Small intestine (tissue), 7 donors: ENCODE data around the gene SS18L1. TPM values are rescaled to one million over a fixed set of nuclear protein-coding genes. Genes with fewer than 3 reads are reported as not detected.

ENCODE experiments used
- DNase-seq, 2 donors: peaks; one replicate each; pipeline versions ENCODE4 v3.0.0 to v3.0.0-alpha.2; 2013
- FAIRE-seq: peaks from 2 replicates; lab custom pipeline; 2012; peaks lifted over from hg19 to GRCh38; lab: Jason Lieb, UNC
- H3K27ac ChIP-seq, 3 donors: one replicate each; pipeline ENCODE4 v1.5.1; 2013; ENCODE audit warnings: low read length in 2 of 3, mild to moderate bottlenecking in 2 of 3, control low read depth in 1 of 3, inconsistent platforms in 1 of 3, low read depth in 1 of 3, moderate library complexity in 1 of 3
- H3K27me3 ChIP-seq, 3 donors: one replicate each; pipeline ENCODE4 v1.6.1; 2013; ENCODE audit warnings: low read length in 3 of 3, inconsistent platforms in 1 of 3; ENCODE audit not compliant: control insufficient read depth in 3 of 3, insufficient read depth in 3 of 3
- H3K36me3 ChIP-seq, 3 donors: one replicate each; pipeline ENCODE4 v1.6.1; 2013; ENCODE audit warnings: low read length in 3 of 3, inconsistent platforms in 1 of 3, low read depth in 1 of 3, mild to moderate bottlenecking in 1 of 3, moderate library complexity in 1 of 3; ENCODE audit not compliant: control insufficient read depth in 3 of 3, insufficient read depth in 2 of 3
- H3K4me1 ChIP-seq, 3 donors: one replicate each; pipeline ENCODE4 v1.6.1; 2013; ENCODE audit warnings: low read length in 2 of 3, inconsistent platforms in 1 of 3, low read depth in 1 of 3, mild to moderate bottlenecking in 1 of 3, moderate library complexity in 1 of 3; ENCODE audit not compliant: control insufficient read depth in 3 of 3, insufficient read depth in 2 of 3
- H3K4me3 ChIP-seq, 3 donors: one replicate each; pipeline ENCODE4 v1.5.1; 2013; ENCODE audit warnings: low read length in 3 of 3, control low read depth in 1 of 3, inconsistent platforms in 1 of 3, low read depth in 1 of 3, mild to moderate bottlenecking in 1 of 3, moderate library complexity in 1 of 3
- H3K9me3 ChIP-seq, 2 donors: one replicate each; pipeline ENCODE4 v1.6.1; 2013; ENCODE audit warnings: low read depth in 1 of 2, low read length in 1 of 2; ENCODE audit not compliant: control insufficient read depth in 2 of 2, insufficient read depth in 1 of 2
- WGBS, 3 donors: extraction: QIAGEN DNeasy Blood & Tissue Kit; methylation state at CpG; one replicate each; pipeline ENCODE4 v1.1.7; 2013; 5-methylcytosine and 5-hydroxymethylcytosine counted together
- polyA plus RNA-seq, 4 donors: library from polyadenylated mRNA; stranded (reverse) in 3 of 4; unstranded in 1 of 4; fragments of 200-250 nt in 3 of 4; fragments of 120-200 nt in 1 of 4; gene quantifications; one replicate each; pipeline versions ENCODE4 v1.2.1 to v1.2.3, GENCODE V29; 2013
- donor health status: healthy with polysubstance abuse.
- donor health status: control.
- donor health status: control.
- donor health status: Bipolar disorder and iron deficiency.
- donor health status: healthy.

The SS18L1 gene
- polyA plus RNA-seq, 4 donors = 7.5 to 17.5 (median 11.3) TPM

DNA sequence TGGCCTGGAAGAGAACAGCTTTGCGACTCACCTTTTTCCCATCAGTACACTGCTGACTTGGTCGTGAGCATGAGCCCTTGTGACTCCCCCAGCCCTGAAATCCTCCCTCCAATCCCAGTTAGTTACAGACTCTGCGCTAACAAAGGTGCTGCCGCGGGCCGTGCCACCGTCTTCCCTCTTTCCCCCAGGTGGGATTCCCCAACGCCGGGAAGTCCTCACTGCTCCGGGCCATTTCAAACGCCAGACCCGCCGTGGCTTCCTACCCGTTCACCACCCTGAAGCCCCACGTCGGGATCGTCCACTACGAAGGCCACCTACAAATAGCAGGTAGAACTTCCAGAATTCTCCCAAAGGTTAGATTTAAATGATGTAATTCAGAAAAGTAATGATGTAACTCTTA, 55.4 kb downstream of the SS18L1 start:
- peaks cover 24 to 61% (median 26%) of the 10 kb centered on the region in 3 donors for H3K36me3 ChIP-seq
- no peak overlapping the region for H3K27ac ChIP-seq
- no peak for FAIRE-seq
- no peaks in the 10 kb centered on the region for H3K9me3 ChIP-seq
- no peak for DNase-seq
- H3K4me3 ChIP-seq = no peak overlapping the region
- 97 to 98% (median 97%) methylated on average over 18 of the region's 18 CpGs for WGBS, 3 donors
- no peaks in the 10 kb centered on the region for H3K27me3 ChIP-seq
- H3K4me1 ChIP-seq = no peaks in the 10 kb centered on the region

DNA sequence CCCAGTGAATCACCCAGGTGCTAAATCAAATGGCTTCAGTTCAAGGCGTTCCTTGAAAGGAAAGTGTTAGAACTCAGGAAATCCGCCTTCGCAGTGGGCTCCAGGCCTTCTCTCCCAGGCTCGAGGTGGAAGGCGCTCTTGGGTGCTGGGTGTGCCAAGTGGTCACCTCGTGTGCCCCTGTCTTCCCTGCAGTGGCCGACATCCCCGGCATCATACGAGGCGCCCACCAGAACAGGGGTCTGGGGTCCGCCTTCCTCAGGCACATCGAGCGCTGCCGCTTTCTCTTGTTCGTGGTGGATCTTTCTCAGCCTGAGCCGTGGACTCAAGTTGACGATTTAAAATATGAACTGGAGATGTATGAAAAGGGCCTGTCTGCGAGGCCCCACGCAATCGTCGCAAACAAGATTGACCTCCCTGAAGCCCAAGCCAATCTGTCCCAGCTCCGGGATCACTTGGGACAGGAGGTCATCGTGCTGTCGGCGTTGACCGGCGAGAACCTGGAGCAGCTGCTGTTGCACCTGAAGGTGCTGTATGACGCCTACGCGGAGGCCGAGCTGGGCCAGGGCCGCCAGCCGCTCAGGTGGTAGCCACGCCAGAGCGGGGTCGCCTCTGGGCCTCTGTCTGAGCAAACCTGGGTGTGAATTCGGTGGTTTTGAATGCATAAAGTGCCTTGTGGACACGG, 57.1 kb downstream of the SS18L1 start:
- DNase-seq = no peak
- Histone ChIP-seq H3K9me3 (no peaks in the 10 kb centered on the region), H3K27me3 (no peaks in the 10 kb centered on the region), H3K27ac (no peak overlapping the region), H3K4me1 (no peaks in the 10 kb centered on the region), H3K36me3 (peaks cover 24 to 55% (median 24%) of the 10 kb centered on the region in 3 donors), H3K4me3 (no peak overlapping the region)
- WGBS, 3 donors = 96% methylated on average over 38 of the region's 38 CpGs
- FAIRE-seq = no peak

DNA sequence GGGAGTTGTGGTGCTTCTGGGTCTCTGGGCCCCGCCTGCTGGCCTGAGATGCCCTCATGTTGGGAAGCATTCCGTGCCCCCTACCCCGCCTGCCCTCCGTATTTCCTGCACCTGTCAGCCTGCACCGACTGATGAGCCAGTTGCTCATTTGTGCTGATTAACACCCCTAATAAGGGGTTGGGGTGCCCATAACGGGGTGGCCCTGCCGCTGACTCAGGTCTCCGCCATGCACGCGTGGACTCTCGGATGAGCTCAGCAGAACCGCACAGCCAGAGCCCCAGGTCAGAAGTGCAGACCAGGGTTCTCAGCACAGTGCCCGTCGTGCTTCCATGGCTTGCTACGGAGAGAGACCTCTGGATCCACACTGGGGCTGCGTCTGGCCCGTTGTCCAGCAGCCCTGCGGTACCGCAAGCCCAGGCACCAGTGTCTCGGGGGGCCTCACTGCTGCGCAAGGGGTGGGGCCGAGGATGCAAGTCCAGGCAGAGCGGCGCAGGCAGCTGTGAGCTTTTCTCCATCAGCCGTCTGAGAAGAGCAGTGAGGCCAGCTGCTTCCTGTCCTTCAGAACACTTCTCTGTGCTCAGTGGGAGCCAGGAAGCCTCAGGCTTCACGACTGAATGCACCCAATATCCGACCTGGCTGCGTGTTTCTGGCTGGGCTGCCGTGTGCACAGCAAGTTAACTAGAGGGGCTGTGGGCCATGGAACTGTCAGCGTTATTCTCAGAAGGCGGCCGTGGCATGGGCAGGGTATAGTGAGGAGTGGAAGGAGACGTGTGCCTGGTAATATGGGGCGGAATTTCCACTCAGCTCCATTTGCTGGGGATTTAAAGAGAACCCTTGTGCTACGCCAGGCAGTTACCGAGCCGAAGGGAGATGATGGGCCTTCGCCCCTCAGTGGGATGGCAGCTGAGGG, 57.9 kb downstream of the SS18L1 start:
- FAIRE-seq = no peak
- no peaks in the 10 kb centered on the region for H3K4me1 ChIP-seq
- no peak overlapping the region for H3K4me3 ChIP-seq
- no peaks in the 10 kb centered on the region for H3K27me3 ChIP-seq
- no peak overlapping the region for H3K27ac ChIP-seq
- H3K36me3 ChIP-seq = peaks cover 19 to 51% (median 24%) of the 10 kb centered on the region in 3 donors
- WGBS, 3 donors = 86 to 91% (median 91%) methylated on average over 38 of the region's 38 CpGs
- H3K9me3 ChIP-seq = no peaks in the 10 kb centered on the region
- DNase-seq = no peak

DNA sequence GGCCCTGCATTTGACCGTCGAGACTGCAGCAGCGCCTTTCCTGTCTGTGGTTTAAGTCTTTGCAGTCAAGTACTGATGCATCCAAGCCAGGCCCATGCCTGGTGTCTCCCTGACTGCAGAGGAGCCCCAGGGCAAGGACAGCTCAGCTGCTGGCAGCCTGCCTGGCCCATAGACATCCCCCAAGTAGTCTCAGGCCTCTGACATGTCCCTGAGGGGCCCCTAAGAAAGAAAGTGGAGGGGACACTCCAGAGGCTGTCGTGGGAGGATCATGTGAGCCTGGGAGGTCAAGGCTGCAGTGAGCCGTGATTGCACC, 58.5 kb downstream of the SS18L1 start:
- Histone ChIP-seq H3K27me3 (no peaks in the 10 kb centered on the region), H3K36me3 (peaks cover 18 to 51% (median 24%) of the 10 kb centered on the region in 3 donors), H3K4me3 (no peak overlapping the region), H3K9me3 (no peaks in the 10 kb centered on the region), H3K4me1 (no peaks in the 10 kb centered on the region), H3K27ac (no peak overlapping the region)
- FAIRE-seq (no peak), DNase-seq (no peak)
- WGBS, 3 donors = 75 to 90% (median 84%) methylated on average over 5 of the region's 5 CpGs

DNA sequence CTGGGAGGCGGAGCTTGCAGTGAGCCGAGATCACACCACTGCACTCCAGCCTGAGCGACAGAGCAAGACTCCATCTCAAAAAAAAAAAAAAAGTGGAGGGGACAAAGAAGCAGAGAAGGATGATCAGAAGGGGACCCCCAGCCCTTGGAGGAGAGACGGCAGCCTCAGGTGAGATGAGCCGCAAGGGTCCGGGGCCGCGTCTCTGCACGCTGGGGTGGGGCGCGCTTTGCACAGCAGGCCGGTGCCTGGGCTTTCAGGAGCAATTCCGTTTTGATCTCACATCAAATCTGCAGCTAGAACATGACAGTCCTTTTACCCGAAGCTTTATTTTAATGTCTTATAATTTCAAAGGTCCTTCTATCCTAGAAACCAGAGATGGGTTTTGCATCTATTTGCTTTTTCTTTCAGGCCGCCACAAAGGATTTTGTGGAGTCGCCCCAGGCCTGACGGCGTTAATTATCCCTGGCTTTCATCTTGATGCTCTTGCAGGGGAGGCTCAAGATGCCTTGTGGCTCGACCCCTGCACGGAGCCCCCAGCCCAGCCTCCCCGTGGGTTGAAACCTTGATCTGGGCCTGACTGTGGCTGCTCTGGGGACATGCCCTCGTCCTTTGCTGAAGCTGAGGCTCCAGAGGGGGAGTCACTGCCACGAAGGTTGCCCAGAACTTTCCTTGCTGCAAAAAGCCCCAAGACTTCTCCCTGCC, 59.3 kb downstream of the SS18L1 start:
- 89 to 95% (median 93%) methylated on average over 22 to 23 of the region's 23 CpGs for WGBS, 3 donors
- DNase-seq (no peak), FAIRE-seq (no peak)
- no peaks in the 10 kb centered on the region for H3K9me3 ChIP-seq
- H3K4me3 ChIP-seq = no peak overlapping the region
- H3K27me3 ChIP-seq = no peaks in the 10 kb centered on the region
- peaks cover 15 to 47% (median 22%) of the 10 kb centered on the region in 3 donors for H3K36me3 ChIP-seq
- no peaks in the 10 kb centered on the region for H3K4me1 ChIP-seq
- no peak overlapping the region for H3K27ac ChIP-seq

DNA sequence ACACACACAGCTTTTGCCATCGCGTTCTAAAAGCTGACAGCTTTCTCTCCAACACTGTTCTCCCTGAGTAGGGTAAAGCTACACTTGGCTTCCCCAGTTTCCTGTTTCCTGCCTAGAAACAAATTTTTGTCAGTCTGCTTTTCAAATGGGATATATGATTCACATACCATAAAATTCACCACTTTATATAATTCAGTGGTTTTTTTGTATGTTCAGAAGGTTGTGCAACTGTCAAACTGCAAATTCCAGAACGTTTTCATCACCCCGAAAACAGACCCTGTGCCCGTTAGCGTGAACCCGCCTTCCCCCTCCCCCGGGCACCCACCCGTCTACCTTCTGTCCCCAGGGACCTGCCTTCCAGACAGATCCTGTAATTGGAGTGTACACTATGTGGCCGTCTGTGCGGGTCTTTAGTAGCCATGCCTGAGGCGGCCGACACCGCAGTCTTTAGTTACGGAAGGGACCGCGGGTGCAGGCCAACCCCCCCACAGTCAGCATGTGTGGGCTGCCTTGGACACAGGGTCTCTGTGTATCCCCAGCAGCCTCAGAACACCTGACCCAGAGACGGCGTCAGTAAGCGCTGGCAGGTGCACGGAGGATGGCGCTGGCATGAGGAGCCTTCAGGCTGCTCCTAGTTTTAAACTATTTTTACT, 59.9 kb downstream of the SS18L1 start:
- Histone ChIP-seq H3K4me3 (no peak overlapping the region), H3K36me3 (peaks cover 10 to 40% (median 16%) of the 10 kb centered on the region in 3 donors), H3K9me3 (no peaks in the 10 kb centered on the region), H3K27me3 (peaks cover 0 to under 1% (median 0%) of the 10 kb centered on the region in 3 donors), H3K4me1 (no peaks in the 10 kb centered on the region), H3K27ac (no peak overlapping the region)
- DNase-seq = no peak
- FAIRE-seq = no peak
- WGBS, 3 donors = 86 to 93% (median 92%) methylated on average over 22 of the region's 22 CpGs

DNA sequence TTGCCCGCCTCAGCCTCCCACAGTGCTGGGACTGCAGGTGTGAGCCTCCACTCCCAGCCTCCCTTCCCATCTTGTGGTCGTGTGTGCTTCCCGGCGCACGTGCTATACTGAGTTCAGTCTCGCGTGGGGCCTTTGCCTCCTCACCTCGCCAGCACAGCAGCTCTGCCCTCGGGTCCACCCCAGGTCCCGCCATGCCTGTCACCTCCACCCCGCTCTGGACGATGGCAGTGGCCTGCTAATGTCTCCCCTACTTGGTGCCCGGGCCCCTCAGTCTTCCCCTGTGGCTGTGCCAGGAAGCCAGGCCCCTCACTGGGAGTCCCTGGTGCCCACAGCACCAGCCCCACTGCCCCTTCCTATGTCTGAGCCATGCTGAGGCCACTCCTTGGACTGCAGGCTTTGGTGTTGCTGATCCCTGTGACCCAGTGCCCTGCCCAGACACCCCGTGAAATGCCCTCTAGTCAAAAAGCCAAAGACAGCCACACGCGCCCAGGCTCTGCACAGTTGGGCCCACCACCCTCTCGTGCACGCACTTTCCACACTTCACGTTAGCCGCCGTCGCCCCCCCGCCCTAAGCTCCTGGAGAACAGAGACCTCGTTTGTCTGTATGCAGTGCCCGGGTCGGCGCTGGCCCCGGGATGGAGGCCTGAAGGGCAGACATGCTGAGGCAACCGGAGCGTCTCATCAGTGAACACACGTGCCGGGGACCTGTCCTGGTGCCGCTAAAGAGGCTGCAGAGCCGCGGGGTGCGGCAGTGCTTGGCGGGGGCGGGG, 62.2 kb downstream of the SS18L1 start:
- no peak overlapping the region for H3K27ac ChIP-seq
- DNase-seq = no peak
- no peaks in the 10 kb centered on the region for H3K9me3 ChIP-seq
- H3K36me3 ChIP-seq = peaks cover 0 to 27% (median 4%) of the 10 kb centered on the region in 3 donors
- no peaks in the 10 kb centered on the region for H3K4me1 ChIP-seq
- peaks cover 0 to 21% (median 3%) of the 10 kb centered on the region in 3 donors for H3K27me3 ChIP-seq
- no peak overlapping the region for H3K4me3 ChIP-seq
- no peak for FAIRE-seq
- WGBS, 3 donors = 88 to 92% (median 90%) methylated on average over 38 of the region's 38 CpGs
